Adrenal gland (tissue), 5 donors: ENCODE measurements around the gene TMEM95.

ENCODE experiments used
- POLR2A ChIP-seq, 2 donors: fragments of 450-650 bp; IDR thresholded peaks; one replicate each; pipeline ENCODE4 v1.6.1; 2017; ENCODE audit warnings: antibody characterized with exemption in 2 of 2, mild to moderate bottlenecking in 2 of 2, moderate library complexity in 1 of 2
- TF ChIP-seq, protein P1 (sequence below), 6 experiments: fragments of 450-650 bp in 4 of 6; fragments of 200-600 bp in 2 of 6; sonication (generic) in 1 of 6; IDR thresholded peaks; 1 replicate in 5 of 6; 2 replicates in 1 of 6; pipeline versions ENCODE4 v1.5.1 to v1.8.0; 2016 to 2021; ENCODE audit warnings: antibody characterized with exemption in 6 of 6, mild to moderate bottlenecking in 2 of 6, moderate library complexity in 1 of 6
- donor health status: DM: no; HTN: no; CAD: no.

GRCh38 chr17:7326186-7326585, 28.8 kb upstream of the TMEM95 start:
- TF ChIP-seq, protein P1, sequence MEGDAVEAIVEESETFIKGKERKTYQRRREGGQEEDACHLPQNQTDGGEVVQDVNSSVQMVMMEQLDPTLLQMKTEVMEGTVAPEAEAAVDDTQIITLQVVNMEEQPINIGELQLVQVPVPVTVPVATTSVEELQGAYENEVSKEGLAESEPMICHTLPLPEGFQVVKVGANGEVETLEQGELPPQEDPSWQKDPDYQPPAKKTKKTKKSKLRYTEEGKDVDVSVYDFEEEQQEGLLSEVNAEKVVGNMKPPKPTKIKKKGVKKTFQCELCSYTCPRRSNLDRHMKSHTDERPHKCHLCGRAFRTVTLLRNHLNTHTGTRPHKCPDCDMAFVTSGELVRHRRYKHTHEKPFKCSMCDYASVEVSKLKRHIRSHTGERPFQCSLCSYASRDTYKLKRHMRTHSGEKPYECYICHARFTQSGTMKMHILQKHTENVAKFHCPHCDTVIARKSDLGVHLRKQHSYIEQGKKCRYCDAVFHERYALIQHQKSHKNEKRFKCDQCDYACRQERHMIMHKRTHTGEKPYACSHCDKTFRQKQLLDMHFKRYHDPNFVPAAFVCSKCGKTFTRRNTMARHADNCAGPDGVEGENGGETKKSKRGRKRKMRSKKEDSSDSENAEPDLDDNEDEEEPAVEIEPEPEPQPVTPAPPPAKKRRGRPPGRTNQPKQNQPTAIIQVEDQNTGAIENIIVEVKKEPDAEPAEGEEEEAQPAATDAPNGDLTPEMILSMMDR (IDR thresholded peaks at IDR 0.05) = no peak
- TF ChIP-seq POLR2A (IDR thresholded peaks at IDR 0.05) = no peak
